Neural cell (in vitro differentiated cells): ENCODE results near the gene VPS26A. TPM values are rescaled to one million over a fixed set of nuclear protein-coding genes. Genes with fewer than 3 reads are reported as not detected.

Experiments used
- H2AFZ ChIP-seq: fragments of 200-600, 300-800 bp; sonication (generic), shearing (Covaris generic); 2 replicates; pipeline ENCODE4 v1.6.0; 2014; ENCODE audit warnings: low read depth, mild to moderate bottlenecking, antibody characterized with exemption, low read length, moderate library complexity
- H3F3A ChIP-seq: fragments of 200-600 bp; shearing (Covaris generic); 2 replicates; pipeline ENCODE4 v1.6.1; 2016; ENCODE audit warnings: mild to moderate bottlenecking, moderate library complexity, mixed read lengths, antibody characterized with exemption, low read length; ENCODE audit not compliant: insufficient read depth, poor library complexity, severe bottlenecking
- H3K27ac ChIP-seq: fragments of 200-600, 300-800 bp; sonication (generic), shearing (Covaris generic); 2 replicates; pipeline ENCODE4 v1.5.1; 2014; ENCODE audit warnings: mild to moderate bottlenecking, low read length, moderate library complexity
- H3K27me3 ChIP-seq: fragments of 300-800, 200-600 bp; sonication (generic), shearing (Covaris generic); 2 replicates; pipeline ENCODE4 v1.6.0; 2014; ENCODE audit warnings: mild to moderate bottlenecking, low read depth, low read length, moderate library complexity; ENCODE audit not compliant: insufficient read depth
- H3K36me3 ChIP-seq: fragments of 300-800, 200-600 bp; sonication (generic), shearing (Covaris generic); 2 replicates; pipeline ENCODE4 v1.5.1; 2014; ENCODE audit warnings: mild to moderate bottlenecking, antibody characterized with exemption, low read length, moderate library complexity; ENCODE audit not compliant: insufficient read depth
- H3K4me2 ChIP-seq: fragments of 300-800, 200-600 bp; sonication (generic), shearing (Covaris generic); 2 replicates; pipeline ENCODE4 v1.6.0; 2014; ENCODE audit warnings: mild to moderate bottlenecking, low read length
- H3K4me3 ChIP-seq: fragments of 300-800, 200-600 bp; sonication (generic), shearing (Covaris generic); 2 replicates; pipeline ENCODE4 v1.5.1; 2014; ENCODE audit warnings: mild to moderate bottlenecking, low read length, moderate library complexity
- H3K79me2 ChIP-seq: fragments of 200-600 bp; shearing (Covaris generic); replicated peaks from 2 replicates; pipeline ENCODE4 v1.6.0; 2014; ENCODE audit warnings: mild to moderate bottlenecking, low read length, moderate library complexity; ENCODE audit not compliant: insufficient read depth
- H3K9ac ChIP-seq: fragments of 300-800, 200-600 bp; sonication (generic), shearing (Covaris generic); 2 replicates; pipeline ENCODE4 v1.6.1; 2016; ENCODE audit warnings: mild to moderate bottlenecking, low read length, mixed read lengths
- H3K9me2 ChIP-seq: fragments of 200-600 bp; shearing (Covaris generic); 2 replicates; pipeline ENCODE4 v1.6.1; 2016; ENCODE audit warnings: mild to moderate bottlenecking, low read length, mixed read lengths; ENCODE audit not compliant: insufficient read depth
- H3K9me3 ChIP-seq: fragments of 200-600, 300-800 bp; sonication (generic), shearing (Covaris generic); 2 replicates; pipeline ENCODE4 v1.6.1; 2016; ENCODE audit warnings: mild to moderate bottlenecking, mixed run types, low read length, moderate library complexity, mixed read lengths
- H4K20me1 ChIP-seq: fragments of 200-600 bp; shearing (Covaris generic); 2 replicates; pipeline ENCODE4 v1.6.1; 2016; ENCODE audit warnings: mild to moderate bottlenecking, mixed run types; ENCODE audit not compliant: insufficient read depth
- EP300 ChIP-seq: fragments of 450-650 bp; conservative IDR thresholded peaks from 2 replicates; pipeline ENCODE4 v1.6.1; 2014; ENCODE audit warnings: antibody characterized with exemption, mild to moderate bottlenecking, moderate library complexity; ENCODE audit not compliant: poor library complexity, severe bottlenecking
- EZH2 ChIP-seq: fragments of 200-600, 300-800 bp; shearing (Covaris generic), sonication (generic); IDR thresholded peaks from 2 replicates; pipeline ENCODE4 v1.6.1; 2014; ENCODE audit warnings: antibody characterized with exemption, low read length, borderline replicate concordance, mild to moderate bottlenecking; ENCODE audit not compliant: insufficient read depth, poor library complexity, severe bottlenecking
- MXI1 ChIP-seq: fragments of 450-650 bp; conservative IDR thresholded peaks from 2 replicates; pipeline ENCODE4 v1.6.1; 2014; ENCODE audit warnings: antibody characterized with exemption, mild to moderate bottlenecking; ENCODE audit not compliant: poor library complexity, severe bottlenecking
- POLR2AphosphoS5 ChIP-seq: IDR thresholded peaks from 2 replicates; pipeline ENCODE4 v1.6.1; 2012
- RAD21 ChIP-seq: fragments of 450-650 bp; conservative IDR thresholded peaks from 2 replicates; pipeline ENCODE4 v1.6.1; 2014; ENCODE audit warnings: antibody characterized with exemption, mild to moderate bottlenecking, moderate library complexity
- SMC3 ChIP-seq: fragments of 450-650 bp; conservative IDR thresholded peaks from 2 replicates; pipeline ENCODE4 v1.6.1; 2014; ENCODE audit warnings: antibody characterized with exemption, mild to moderate bottlenecking, moderate library complexity; ENCODE audit not compliant: poor library complexity
- TAF1 ChIP-seq: IDR thresholded peaks from 2 replicates; pipeline ENCODE4 v1.6.1; 2012; ENCODE audit warnings: low read depth
- polyA plus RNA-seq: library from polyadenylated mRNA; depleted of rRNA; stranded (reverse); fragments of >200 nt; gene quantifications from 2 replicates; pipeline ENCODE4 v1.2.3, GENCODE V29; 2014
- TF ChIP-seq, protein P1 (sequence below): IDR thresholded peaks from 2 replicates; pipeline ENCODE4 v1.6.1; 2012; ENCODE audit warnings: borderline replicate concordance
- TF ChIP-seq, protein P2 (sequence below): fragments of 450-650 bp; IDR thresholded peaks from 2 replicates; pipeline ENCODE4 v1.5.1; 2014; ENCODE audit warnings: antibody characterized with exemption, mild to moderate bottlenecking, moderate library complexity; ENCODE audit not compliant: poor library complexity, severe bottlenecking

VPS26A gene
- polyA plus RNA-seq, 1 donor from 2014 or later: 48.9 TPM

DNA sequence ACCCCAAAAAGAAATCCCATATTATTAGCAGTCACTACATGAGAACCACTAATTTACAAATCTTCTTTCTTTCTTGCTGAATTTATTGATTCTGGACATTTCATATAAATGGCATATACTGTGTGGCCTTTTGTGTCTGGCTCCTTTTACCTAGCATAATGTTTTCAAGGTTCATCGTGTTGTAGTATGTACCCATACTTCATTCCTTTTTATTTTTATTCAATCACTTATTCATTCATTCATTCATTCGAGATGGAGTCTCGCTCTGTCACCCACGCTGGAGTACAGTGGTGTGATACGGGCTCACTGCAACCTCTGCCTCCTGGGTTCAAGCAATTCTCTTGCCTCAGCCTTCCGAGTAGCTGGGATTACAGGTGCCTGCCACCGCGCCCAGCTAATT lies 21.9 kb downstream of the VPS26A start:
- H3K27me3 ChIP-seq: no peaks in the 10 kb centered on the region
- H4K20me1 ChIP-seq: no peaks in the 10 kb centered on the region
- no peaks in the 10 kb centered on the region for H3F3A ChIP-seq
- no peaks in the 10 kb centered on the region for H3K9me2 ChIP-seq
- no peak overlapping the region for H3K9ac ChIP-seq
- H3K27ac ChIP-seq: no peak overlapping the region
- H2AFZ ChIP-seq: no peak overlapping the region
- no peak overlapping the region for H3K4me2 ChIP-seq
- H3K79me2 ChIP-seq: peaks cover 23% of the 10 kb centered on the region
- H3K36me3 ChIP-seq: no peaks in the 10 kb centered on the region
- H3K9me3 ChIP-seq: no peaks in the 10 kb centered on the region
- H3K4me3 ChIP-seq: no peak overlapping the region
- TF ChIP-seq, protein P1, sequence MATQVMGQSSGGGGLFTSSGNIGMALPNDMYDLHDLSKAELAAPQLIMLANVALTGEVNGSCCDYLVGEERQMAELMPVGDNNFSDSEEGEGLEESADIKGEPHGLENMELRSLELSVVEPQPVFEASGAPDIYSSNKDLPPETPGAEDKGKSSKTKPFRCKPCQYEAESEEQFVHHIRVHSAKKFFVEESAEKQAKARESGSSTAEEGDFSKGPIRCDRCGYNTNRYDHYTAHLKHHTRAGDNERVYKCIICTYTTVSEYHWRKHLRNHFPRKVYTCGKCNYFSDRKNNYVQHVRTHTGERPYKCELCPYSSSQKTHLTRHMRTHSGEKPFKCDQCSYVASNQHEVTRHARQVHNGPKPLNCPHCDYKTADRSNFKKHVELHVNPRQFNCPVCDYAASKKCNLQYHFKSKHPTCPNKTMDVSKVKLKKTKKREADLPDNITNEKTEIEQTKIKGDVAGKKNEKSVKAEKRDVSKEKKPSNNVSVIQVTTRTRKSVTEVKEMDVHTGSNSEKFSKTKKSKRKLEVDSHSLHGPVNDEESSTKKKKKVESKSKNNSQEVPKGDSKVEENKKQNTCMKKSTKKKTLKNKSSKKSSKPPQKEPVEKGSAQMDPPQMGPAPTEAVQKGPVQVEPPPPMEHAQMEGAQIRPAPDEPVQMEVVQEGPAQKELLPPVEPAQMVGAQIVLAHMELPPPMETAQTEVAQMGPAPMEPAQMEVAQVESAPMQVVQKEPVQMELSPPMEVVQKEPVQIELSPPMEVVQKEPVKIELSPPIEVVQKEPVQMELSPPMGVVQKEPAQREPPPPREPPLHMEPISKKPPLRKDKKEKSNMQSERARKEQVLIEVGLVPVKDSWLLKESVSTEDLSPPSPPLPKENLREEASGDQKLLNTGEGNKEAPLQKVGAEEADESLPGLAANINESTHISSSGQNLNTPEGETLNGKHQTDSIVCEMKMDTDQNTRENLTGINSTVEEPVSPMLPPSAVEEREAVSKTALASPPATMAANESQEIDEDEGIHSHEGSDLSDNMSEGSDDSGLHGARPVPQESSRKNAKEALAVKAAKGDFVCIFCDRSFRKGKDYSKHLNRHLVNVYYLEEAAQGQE: no peak
- no peak for TF ChIP-seq RAD21
- no peak for TF ChIP-seq SMC3
- TF ChIP-seq POLR2AphosphoS5: no peak
- TF ChIP-seq EP300: no peak
- TF ChIP-seq EZH2: no peak
- TF ChIP-seq, protein P2, sequence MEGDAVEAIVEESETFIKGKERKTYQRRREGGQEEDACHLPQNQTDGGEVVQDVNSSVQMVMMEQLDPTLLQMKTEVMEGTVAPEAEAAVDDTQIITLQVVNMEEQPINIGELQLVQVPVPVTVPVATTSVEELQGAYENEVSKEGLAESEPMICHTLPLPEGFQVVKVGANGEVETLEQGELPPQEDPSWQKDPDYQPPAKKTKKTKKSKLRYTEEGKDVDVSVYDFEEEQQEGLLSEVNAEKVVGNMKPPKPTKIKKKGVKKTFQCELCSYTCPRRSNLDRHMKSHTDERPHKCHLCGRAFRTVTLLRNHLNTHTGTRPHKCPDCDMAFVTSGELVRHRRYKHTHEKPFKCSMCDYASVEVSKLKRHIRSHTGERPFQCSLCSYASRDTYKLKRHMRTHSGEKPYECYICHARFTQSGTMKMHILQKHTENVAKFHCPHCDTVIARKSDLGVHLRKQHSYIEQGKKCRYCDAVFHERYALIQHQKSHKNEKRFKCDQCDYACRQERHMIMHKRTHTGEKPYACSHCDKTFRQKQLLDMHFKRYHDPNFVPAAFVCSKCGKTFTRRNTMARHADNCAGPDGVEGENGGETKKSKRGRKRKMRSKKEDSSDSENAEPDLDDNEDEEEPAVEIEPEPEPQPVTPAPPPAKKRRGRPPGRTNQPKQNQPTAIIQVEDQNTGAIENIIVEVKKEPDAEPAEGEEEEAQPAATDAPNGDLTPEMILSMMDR: no peak
- no peak for TF ChIP-seq TAF1
- no peak for TF ChIP-seq MXI1

DNA sequence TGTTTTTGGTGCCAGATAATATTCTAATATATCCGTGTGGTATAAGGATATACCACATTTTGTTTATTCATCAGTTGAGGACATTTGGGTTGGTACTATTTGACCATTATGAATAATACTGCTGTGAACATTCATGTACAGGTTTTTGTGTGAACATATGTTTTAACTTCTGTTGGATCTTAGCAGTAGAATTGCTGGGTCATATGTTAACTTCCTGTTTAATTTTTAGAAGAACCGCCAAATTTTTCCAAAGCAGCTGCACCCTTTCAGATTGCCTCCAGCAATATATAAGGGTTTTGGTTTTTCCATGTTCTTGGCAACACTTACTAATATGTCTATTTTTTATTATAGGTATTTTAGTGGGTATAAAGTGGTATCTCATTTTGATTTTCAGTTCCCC lies 22.8 kb downstream of the VPS26A start:
- no peak overlapping the region for H3K27ac ChIP-seq
- no peaks in the 10 kb centered on the region for H3K9me2 ChIP-seq
- no peak overlapping the region for H3K4me3 ChIP-seq
- H3K9ac ChIP-seq: no peak overlapping the region
- peaks cover 23% of the 10 kb centered on the region for H3K79me2 ChIP-seq
- no peak overlapping the region for H2AFZ ChIP-seq
- no peaks in the 10 kb centered on the region for H3K27me3 ChIP-seq
- no peaks in the 10 kb centered on the region for H3F3A ChIP-seq
- no peak overlapping the region for H3K4me2 ChIP-seq
- H4K20me1 ChIP-seq: no peaks in the 10 kb centered on the region
- TF ChIP-seq RAD21 (no peak), SMC3 (no peak), TAF1 (no peak), EP300 (no peak), MXI1 (no peak), EZH2 (no peak), POLR2AphosphoS5 (no peak)
- TF ChIP-seq, protein P2: no peak
- TF ChIP-seq, protein P1: no peak
- no peaks in the 10 kb centered on the region for H3K36me3 ChIP-seq
- H3K9me3 ChIP-seq: no peaks in the 10 kb centered on the region
